Parathyroid adenoma (tissue), 2 donors: Measurements from ENCODE around the gene TMEM163.

Experiments used
- H2AFZ ChIP-seq: fragments of 300-600 bp; sonication (generic); one replicate; pipeline ENCODE4 v1.7.0; 2017; ENCODE audit warnings: antibody characterized with exemption, mild to moderate bottlenecking
- H3K27ac ChIP-seq: fragments of 300-600 bp; sonication (generic); one replicate; pipeline ENCODE4 v1.7.0; 2017
- H3K27me3 ChIP-seq: fragments of 300-600 bp; sonication (generic); one replicate; pipeline ENCODE4 v1.7.0; 2017; ENCODE audit warnings: low read length; ENCODE audit not compliant: control insufficient read depth, insufficient read depth
- H3K36me3 ChIP-seq: fragments of 300-600 bp; sonication (generic); one replicate; pipeline ENCODE4 v1.7.0; 2017; ENCODE audit warnings: low read length; ENCODE audit not compliant: control insufficient read depth, insufficient read depth
- H3K4me1 ChIP-seq: fragments of 300-600 bp; sonication (generic); one replicate; pipeline ENCODE4 v1.7.0; 2017; ENCODE audit warnings: control low read depth
- H3K4me2 ChIP-seq: fragments of 300-600 bp; sonication (generic); one replicate; pipeline ENCODE4 v1.7.0; 2017; ENCODE audit warnings: low read length
- H3K4me3 ChIP-seq: fragments of 300-600 bp; sonication (generic); one replicate; pipeline ENCODE4 v1.7.0; 2017; ENCODE audit warnings: low read depth, low read length
- H3K79me2 ChIP-seq: fragments of 300-600 bp; sonication (generic); one replicate; pipeline ENCODE4 v1.7.0; 2017; ENCODE audit warnings: control low read depth
- H3K9ac ChIP-seq: fragments of 300-600 bp; sonication (generic); one replicate; pipeline ENCODE4 v1.7.0; 2017; ENCODE audit warnings: mild to moderate bottlenecking
- H3K9me3 ChIP-seq: fragments of 300-600 bp; sonication (generic); one replicate; pipeline ENCODE4 v1.7.0; 2017; ENCODE audit warnings: low read length; ENCODE audit not compliant: control insufficient read depth
- TF ChIP-seq, protein P1 (sequence below): fragments of 300-600 bp; sonication (generic); IDR thresholded peaks from one replicate; pipeline ENCODE4 v1.7.0; 2017; ENCODE audit warnings: antibody characterized with exemption, mild to moderate bottlenecking
- donor health status: primary hyperparathyroidism.

The TMEM163 gene

DNA sequence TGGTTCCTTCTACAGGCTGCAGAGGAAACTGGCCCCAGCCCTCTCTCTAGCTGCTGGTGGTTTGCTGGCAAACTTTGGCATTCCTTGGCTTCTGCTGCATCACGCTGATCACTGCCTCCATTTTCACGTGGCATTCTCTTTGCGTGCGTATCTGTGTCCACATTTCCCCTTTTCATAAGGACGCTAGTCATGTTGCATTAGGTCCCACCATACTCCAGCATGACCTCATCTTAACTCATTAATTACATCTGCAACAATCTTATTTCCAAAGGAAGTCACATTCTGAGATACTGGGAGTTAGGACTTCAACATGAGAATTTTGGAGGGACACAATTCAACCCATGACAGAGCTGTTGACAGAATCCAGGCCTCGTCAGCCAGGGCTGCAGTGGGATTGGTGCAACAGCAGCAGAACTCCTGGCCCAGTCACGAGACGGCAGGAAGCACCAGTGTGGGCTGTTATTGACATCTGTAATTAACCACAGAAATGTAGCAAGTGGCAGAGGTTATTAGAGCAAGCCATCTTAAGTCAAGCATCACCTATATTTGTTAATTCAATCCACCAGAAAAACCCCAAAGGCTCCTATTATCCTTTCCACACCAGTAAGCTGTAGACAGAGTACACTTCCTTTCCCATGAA is 132.4 kb downstream of the TMEM163 start:
- H3K4me1 ChIP-seq = no peaks in the 10 kb centered on the region
- no peak overlapping the region for H3K9ac ChIP-seq
- TF ChIP-seq, protein P1, sequence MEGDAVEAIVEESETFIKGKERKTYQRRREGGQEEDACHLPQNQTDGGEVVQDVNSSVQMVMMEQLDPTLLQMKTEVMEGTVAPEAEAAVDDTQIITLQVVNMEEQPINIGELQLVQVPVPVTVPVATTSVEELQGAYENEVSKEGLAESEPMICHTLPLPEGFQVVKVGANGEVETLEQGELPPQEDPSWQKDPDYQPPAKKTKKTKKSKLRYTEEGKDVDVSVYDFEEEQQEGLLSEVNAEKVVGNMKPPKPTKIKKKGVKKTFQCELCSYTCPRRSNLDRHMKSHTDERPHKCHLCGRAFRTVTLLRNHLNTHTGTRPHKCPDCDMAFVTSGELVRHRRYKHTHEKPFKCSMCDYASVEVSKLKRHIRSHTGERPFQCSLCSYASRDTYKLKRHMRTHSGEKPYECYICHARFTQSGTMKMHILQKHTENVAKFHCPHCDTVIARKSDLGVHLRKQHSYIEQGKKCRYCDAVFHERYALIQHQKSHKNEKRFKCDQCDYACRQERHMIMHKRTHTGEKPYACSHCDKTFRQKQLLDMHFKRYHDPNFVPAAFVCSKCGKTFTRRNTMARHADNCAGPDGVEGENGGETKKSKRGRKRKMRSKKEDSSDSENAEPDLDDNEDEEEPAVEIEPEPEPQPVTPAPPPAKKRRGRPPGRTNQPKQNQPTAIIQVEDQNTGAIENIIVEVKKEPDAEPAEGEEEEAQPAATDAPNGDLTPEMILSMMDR = no peak
- H3K79me2 ChIP-seq = no peaks in the 10 kb centered on the region
- H3K4me2 ChIP-seq = no peak overlapping the region
- H3K9me3 ChIP-seq = no peaks in the 10 kb centered on the region
- no peak overlapping the region for H2AFZ ChIP-seq
- H3K27me3 ChIP-seq = no peaks in the 10 kb centered on the region
- no peaks in the 10 kb centered on the region for H3K36me3 ChIP-seq
- no peak overlapping the region for H3K27ac ChIP-seq
- no peak overlapping the region for H3K4me3 ChIP-seq

DNA sequence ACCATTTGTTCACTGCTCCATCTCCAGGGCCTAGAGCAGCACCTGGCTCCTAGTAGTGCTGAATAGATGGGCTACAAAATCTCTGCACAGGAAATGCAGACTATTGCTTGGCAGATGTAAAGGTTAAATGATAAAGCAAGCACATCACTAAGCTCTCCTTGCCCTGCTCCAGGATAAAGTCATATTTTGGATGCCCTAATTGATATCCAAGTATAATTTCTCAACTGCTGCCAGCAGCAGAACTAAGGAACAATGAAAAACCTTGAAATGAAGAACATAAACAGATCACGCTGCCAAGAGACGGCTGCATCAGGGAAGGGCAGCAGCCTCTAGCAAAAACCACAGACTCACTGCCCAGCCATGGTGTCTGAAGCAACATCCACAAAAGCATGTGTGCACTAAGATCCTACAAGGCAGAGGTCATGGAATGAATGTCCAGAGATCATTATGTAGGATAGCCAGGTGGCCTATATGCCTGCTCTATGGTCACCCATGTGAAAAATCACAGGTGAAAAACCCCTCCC is 134.7 kb downstream of the TMEM163 start:
- no peaks in the 10 kb centered on the region for H3K4me1 ChIP-seq
- H3K4me3 ChIP-seq = no peak overlapping the region
- H3K36me3 ChIP-seq = no peaks in the 10 kb centered on the region
- TF ChIP-seq, protein P1 = no peak
- H3K9ac ChIP-seq = no peak overlapping the region
- no peaks in the 10 kb centered on the region for H3K27me3 ChIP-seq
- no peak overlapping the region for H3K4me2 ChIP-seq
- H3K79me2 ChIP-seq = no peaks in the 10 kb centered on the region
- H3K9me3 ChIP-seq = no peaks in the 10 kb centered on the region
- no peak overlapping the region for H2AFZ ChIP-seq
- no peak overlapping the region for H3K27ac ChIP-seq

DNA sequence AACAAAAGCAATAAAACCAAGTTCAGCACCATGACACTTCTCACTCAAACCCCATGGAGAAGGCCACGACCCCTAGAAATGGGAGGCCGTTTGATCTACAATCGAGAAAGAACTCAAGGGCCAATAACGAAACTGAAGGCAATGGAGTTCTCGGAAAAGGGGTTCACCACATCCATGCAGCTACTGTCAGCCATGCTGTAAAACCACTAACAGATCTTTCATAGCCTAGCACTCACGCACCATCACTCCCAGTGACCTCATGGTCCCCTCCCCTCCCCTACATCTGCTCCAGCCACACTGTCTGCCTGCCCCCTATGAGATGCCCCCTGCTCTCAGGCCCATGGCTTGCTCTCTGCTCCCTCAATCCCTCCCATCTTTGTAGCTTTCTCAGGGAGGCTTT is 135.3 kb downstream of the TMEM163 start:
- no peak overlapping the region for H2AFZ ChIP-seq
- TF ChIP-seq, protein P1 = no peak
- no peak overlapping the region for H3K9ac ChIP-seq
- no peaks in the 10 kb centered on the region for H3K9me3 ChIP-seq
- no peak overlapping the region for H3K4me2 ChIP-seq
- no peaks in the 10 kb centered on the region for H3K4me1 ChIP-seq
- no peaks in the 10 kb centered on the region for H3K79me2 ChIP-seq
- H3K36me3 ChIP-seq = no peaks in the 10 kb centered on the region
- H3K4me3 ChIP-seq = no peak overlapping the region
- H3K27ac ChIP-seq = no peak overlapping the region
- no peaks in the 10 kb centered on the region for H3K27me3 ChIP-seq

DNA sequence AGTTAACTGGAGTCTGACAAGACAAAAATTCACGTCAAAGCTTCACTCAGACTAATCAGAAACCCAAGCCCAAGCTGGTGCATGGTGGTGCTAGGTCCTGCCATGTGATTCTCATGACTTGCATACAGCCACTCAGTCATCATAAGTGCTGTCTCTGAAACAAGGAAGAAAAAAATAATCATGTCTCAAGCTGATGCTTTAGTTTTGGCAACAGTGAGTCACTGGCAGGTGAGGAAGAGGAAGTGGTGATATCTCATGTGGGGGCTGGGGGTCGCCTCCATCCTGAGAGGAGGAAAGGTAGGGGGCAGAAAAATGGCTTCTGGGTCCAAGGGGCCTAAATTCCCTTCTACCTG is 136.3 kb downstream of the TMEM163 start:
- Histone ChIP-seq H3K4me3 (no peak overlapping the region), H3K36me3 (no peaks in the 10 kb centered on the region), H3K4me1 (no peaks in the 10 kb centered on the region), H3K27ac (no peak overlapping the region), H3K4me2 (no peak overlapping the region), H3K9me3 (no peaks in the 10 kb centered on the region), H3K9ac (no peak overlapping the region), H3K79me2 (no peaks in the 10 kb centered on the region), H3K27me3 (no peaks in the 10 kb centered on the region), H2AFZ (no peak overlapping the region)
- TF ChIP-seq, protein P1 = no peak
